Medulla oblongata (tissue), 1 donor: Measurements from ENCODE around the gene MOCOS.

ENCODE experiments used
- DNase-seq: peaks from one replicate; pipeline ENCODE4 v3.0.0-alpha.2; 2015; ENCODE audit errors: extremely low spot score

MOCOS gene

GRCh38 chr18:36177913-36178312 is 9.4 kb upstream of the MOCOS start:
- DNase-seq = no peak

DNA sequence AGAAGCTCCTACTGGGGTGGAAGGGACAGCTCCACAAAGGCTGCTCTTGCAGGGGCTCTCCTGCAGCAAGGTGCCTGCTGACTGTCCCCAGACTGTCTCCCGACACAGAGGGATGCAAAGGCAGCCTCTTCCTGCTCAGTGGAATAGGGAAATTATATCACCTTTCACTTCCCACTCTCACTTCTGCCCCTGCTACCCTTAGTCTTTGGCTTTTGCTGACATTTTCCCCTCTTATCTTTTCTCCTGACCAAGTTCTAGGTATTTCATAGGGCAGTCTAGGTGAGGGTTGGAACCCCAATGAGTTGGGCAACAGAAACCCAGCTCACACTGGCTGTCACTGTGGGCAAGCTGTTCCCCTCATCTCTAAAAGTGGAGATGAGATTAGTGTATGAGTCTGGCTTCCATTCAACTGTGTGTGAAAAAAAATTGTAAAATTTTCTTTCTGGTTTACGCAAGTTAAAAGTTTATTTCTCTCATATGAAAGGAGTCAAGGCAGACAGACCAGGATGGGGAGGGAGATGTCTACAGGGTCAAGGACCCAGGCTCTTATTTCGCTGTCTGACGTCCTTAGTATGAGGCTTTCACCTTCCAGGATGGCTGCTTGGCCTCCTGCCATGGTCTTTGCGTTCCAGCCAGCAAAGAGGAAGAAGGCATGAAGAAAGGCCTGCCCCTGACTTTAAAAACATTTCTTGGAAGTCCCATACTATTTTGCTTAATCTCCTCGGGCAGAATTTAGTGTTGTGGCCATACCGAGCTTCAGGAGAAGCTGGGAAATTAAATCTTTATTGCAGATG is 7.5 kb upstream of the MOCOS start:
- peak; percentile 76 for DNase-seq

- no peak for DNase-seq
Observed at GRCh38 chr18:36181441-36181840, 5.9 kb upstream of the MOCOS start.

GRCh38 chr18:36181898-36182506 is 5.3 kb upstream of the MOCOS start:
- DNase-seq = no peak

- no peak for DNase-seq
Observed at GRCh38 chr18:36183033-36183432, 4.3 kb upstream of the MOCOS start.

DNA sequence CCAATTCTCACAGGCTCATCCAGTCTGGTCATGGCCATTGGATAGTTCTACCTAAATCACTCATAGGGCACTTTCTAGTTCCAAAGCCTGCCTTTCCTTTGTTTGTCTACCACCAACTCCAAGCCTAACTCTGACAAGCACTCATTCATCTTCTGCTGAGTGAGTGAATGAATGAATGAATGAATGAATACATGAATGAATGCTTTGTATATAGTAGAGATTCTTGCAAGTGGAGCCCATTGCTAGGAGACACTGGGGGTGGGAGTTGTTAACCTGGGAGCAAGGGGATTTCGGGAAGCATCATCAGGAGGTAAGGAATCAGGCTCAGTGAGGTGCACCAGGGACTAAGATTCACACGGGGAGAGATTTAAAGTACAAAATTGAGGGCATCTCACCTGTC is 3.3 kb upstream of the MOCOS start:
- DNase-seq = no peak

DNA sequence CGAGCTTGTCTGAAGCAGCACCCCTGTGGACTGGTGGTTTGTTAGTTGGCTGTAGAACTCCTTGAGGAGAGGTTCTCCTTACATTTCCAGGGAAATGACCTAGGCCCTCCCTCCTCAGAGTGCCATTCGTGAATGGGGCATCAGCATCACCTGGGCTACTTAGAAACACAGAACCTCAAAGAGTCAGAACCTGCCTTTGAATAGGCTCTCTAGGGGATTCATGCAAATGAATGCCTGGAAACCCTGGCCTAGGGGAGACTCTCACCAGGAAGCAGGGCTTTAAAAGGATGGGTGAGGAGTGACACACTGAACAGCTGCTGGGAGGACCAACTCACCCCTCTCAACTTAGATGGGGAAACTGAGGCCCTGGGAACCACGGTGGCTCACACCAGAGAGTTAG is 2.1 kb upstream of the MOCOS start:
- DNase-seq = no peak

DNA sequence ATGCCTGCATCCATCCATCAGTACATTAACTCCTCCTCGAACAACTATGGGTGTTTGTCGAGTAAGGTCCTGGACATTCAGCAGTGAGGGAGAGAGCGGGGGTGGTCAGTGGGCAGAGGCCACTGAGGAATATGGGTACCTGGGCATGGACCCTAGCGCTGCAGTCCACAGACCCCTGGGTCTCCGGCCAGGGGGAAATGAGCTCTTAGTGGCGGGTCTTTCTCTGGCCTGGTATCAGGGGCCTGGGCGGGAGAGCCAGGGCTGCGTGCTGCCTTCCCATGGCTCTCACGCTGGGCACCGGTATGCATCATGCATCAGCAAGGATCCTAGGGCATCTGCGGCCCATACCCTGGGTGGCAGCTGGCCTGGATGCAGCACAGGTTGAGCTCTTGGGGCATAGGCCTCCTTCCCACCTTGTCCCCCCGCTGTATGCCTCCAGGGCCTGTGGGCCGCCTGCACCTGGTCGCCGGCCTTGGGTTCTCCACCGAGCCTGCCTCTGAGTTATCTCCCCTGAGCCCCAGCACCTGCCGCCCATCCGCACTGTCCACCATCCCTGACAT is 1.3 kb upstream of the MOCOS start:
- DNase-seq = no peak

DNA sequence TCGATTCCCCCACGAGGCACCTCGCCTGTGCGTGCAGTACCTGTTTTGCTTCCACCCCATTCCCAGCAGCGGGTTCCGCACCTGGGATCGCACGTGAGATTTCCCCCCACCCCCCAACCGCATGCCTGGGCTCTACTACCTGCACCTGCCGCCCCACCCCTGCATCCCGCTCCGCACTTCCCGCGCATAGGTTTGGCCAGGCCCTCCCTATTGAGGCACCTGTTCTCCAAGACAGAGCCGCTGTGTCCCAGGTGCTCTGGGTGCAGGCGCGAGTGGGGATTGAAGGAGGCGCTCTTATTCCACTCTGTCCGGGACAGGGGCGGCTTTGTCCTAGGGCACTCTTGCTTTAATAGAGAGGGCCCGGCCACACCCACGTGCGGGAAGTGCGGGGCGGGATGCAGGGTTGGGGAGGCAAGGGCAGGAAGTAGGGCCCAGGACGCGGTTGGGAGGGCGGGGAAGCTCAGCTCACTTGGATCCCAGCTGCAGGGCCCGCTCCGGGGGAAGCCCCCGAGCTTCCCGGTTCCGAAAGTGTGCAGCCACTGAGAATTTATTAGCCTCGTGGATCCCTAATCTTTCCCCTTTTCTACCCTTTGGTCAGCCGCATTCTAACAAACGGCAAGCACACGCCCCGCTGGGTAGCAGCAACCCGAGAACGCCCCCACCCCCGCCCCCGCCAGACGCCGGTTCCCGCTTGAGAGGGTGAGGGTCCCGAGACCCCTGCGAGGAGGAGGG is 670 bp upstream of the MOCOS start:
- DNase-seq = no peak

DNA sequence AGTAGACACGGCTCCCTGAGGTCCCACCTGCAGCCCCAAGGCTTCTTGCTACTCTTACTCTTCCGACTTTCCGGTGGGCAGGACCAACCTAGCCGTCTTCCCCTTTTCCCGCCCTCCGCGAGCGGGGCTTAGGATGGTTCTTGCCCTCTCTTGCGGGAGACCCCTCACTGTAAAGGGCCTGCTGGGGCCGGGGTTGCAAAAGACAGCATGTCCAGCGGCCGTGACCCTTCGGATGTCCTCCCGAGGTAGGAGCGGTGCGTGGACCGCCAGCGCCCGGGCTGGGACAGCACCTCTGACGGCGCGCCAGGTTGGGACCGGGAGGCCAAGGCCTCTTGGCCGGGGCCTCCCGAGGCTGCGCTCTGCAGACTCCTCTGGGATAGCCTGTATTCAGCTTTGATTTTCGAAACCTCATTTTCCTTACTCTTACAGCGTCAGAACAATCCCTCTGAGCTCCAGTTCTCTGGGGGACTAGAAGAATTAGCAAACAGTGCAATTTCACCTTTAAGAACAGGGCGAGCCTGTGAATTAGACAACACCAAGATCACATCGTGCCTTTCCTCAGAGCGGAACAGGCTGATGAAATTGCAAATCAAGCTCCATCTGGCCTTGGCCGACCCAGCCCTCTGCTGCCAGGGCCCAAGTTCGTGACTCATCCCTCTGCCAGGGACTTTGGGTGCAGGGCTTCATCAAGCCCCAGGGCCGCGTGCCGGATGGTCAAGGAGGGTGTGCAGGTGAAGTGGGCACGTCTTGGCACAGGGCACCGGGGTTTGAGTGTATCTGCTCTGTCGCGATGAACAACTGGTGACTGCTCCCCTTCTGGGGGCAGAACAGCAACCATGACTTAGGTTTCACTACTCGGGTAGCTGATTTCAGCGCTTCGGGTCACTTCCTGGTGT is 777 bp downstream of the MOCOS start:
- DNase-seq = no peak

DNA sequence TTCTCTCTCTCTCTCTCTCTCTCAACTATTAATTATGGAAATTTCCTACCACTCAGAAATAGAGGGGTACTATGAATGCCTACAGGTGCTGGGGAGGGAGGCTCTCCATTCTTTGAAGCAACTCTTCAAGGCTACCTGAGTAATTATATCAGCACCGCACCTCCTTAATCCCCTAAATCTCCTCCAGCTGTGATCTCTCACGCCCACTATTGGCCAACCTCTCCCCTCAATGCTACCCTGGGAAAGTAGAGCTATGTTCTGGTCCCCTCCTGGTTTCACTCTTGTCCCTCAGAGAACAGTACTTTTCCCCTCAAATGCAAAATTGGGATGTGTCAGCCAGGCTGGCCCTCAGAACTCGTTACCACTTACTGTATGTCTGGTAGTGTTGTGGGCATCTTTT is 1.6 kb downstream of the MOCOS start:
- DNase-seq = no peak

DNA sequence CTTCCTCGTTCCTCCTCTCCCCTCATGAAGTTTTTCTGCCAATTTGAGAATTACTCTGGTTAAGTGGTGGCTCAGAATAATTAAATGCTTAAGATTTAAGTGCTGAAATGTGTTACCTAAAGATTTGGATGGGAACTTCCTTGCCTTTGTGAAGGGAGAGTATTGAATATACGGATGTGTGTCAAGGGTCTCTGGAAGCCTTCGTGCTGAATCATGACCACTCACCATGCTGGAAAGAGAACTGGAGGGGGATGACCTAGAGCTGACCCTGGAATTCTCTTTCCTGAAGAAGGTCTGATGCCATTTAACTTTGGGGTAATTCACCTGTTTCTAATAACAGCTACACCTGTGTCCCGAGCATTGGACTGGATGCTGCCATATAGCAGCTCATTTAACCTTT is 2.2 kb downstream of the MOCOS start:
- DNase-seq = no peak

- DNase-seq = no peak
Observed at GRCh38 chr18:36191286-36191685, 4.0 kb downstream of the MOCOS start.

DNA sequence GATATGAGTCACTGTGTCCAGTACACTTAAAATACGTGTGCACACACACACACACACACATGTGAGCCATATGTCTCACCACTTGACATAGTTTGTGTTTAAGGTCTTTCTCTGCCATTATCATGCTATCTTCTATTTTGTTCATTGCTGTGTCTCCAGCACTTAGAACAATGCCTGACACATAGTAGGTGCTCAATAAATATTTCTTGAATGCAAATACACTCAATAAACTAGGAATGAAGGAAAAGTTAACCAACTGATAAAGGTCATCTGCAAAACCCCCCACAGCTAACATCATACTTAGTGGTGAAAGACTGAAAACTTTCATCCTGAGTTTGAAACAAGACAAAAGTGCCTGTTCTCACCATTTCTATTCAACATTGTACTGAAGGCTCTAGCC is 4.4 kb downstream of the MOCOS start:
- no peak for DNase-seq

- DNase-seq = no peak
Observed at GRCh38 chr18:36194600-36195315, 7.5 kb downstream of the MOCOS start.

DNA sequence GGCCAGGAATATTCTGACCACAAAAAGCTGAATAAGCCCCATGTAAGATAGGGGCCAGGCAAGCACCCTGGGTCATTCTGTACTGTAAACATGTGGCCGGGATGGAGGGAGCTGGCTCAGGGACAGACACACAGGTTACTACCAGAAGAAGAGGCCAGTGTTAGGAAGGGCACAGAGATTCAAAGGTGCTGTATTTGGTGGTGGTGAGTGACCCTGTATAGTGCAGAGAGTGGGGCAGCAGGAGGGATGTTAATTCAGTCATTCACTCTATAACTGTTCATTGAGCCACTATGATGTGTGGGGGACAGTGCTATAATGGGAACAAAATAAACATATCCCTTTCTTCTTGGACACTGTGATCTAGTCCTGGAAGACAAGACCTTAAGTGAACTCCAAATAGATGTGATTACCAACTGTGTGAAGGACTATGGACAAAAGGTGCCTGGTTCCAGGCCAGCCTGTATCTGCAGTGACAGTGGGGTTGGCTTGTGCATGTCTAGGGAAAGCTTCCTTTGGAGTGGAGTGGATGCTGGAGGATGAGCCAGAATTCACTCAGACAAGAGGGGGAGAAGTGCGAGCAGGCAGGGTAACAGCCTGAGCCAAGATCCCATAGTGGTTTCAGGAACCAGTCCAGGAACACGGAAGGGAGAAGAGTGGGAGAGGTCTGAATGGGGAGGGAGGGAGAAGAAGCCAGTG is 8.3 kb downstream of the MOCOS start:
- no peak for DNase-seq

GRCh38 chr18:36196238-36196995 is 9.1 kb downstream of the MOCOS start:
- DNase-seq = no peak

DNA sequence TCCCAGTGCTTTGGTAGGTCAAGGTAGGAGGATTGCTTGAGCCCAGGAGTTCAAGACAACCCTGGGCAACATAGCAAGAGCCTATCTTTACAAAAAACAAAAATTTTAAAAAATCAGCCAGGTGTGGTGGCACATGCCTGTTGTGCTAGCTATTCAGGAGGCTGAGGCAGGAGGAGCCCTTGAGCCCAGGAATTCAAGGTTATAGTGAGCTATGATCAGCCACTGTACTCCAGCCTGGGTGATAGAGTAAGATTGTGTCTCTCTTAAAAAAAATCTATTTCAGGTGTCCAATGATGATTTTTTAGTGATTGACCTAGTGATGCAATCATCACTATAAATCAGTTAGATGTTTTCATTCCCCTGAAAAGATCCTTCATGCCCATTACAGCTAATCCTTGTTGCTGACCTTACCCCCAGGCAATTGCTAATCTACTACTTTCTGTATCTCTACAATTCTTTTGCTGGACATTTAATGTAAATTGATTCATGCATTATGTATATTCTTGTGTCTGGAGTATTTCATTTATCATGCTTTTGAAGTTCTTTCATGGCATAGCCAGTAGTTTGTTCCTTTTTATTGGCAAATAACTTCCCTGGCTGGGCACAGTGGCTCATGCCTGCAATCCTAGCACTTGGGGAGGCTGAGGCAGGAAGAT is 10.3 kb downstream of the MOCOS start:
- no peak for DNase-seq

- DNase-seq = no peak
Observed at GRCh38 chr18:36199691-36200295, 12.5 kb downstream of the MOCOS start.
